Neuronal stem cell (in vitro differentiated cells): ENCODE results near the gene PRKCE.

Source experiments
- DNase-seq: peaks from one replicate; pipeline ENCODE4 v3.0.0-alpha.2; 2013; ENCODE audit warnings: low spot score
- H2AFZ ChIP-seq: one replicate; pipeline ENCODE4 v1.6.1; 2013; ENCODE audit warnings: mild to moderate bottlenecking, low read length, inconsistent platforms
- H2AK5ac ChIP-seq: 2 replicates; pipeline ENCODE4 v1.6.1; 2013; ENCODE audit warnings: low read depth, mild to moderate bottlenecking, inconsistent platforms, low read length, moderate library complexity, mixed read lengths
- H2BK120ac ChIP-seq: 2 replicates; pipeline ENCODE4 v1.6.1; 2013; ENCODE audit warnings: low read depth, mild to moderate bottlenecking, inconsistent platforms, low read length, moderate library complexity, mixed read lengths
- H2BK12ac ChIP-seq: one replicate; pipeline ENCODE4 v1.6.1; 2013; ENCODE audit warnings: low read length, inconsistent platforms
- H2BK15ac ChIP-seq: 2 replicates; pipeline ENCODE4 v1.6.1; 2013; ENCODE audit warnings: mild to moderate bottlenecking, low read length, inconsistent platforms, mixed read lengths
- H2BK5ac ChIP-seq: one replicate; pipeline ENCODE4 v1.6.1; 2013; ENCODE audit warnings: inconsistent platforms, mild to moderate bottlenecking, low read length, moderate library complexity
- H3K14ac ChIP-seq: one replicate; pipeline ENCODE4 v1.6.1; 2013; ENCODE audit warnings: low read length, inconsistent platforms
- H3K18ac ChIP-seq: 2 replicates; pipeline ENCODE4 v1.6.1; 2013; ENCODE audit warnings: low read length, inconsistent platforms
- H3K23ac ChIP-seq: 2 replicates; pipeline ENCODE4 v1.6.1; 2013; ENCODE audit warnings: low read depth, mild to moderate bottlenecking, mixed read lengths, low read length, inconsistent platforms; ENCODE audit not compliant: poor library complexity
- H3K27ac ChIP-seq: replicated peaks from 3 replicates; pipeline ENCODE4 v1.5.1; 2013; ENCODE audit warnings: low read length, inconsistent platforms
- H3K27me3 ChIP-seq, 3 experiments: 2 replicates each; pipeline ENCODE4 v1.6.1; 2013; ENCODE audit warnings: low read length in 3 of 3, mild to moderate bottlenecking in 2 of 3, inconsistent platforms in 1 of 3, low read depth in 1 of 3, mixed read lengths in 1 of 3, moderate library complexity in 1 of 3; ENCODE audit not compliant: control insufficient read depth in 3 of 3, insufficient read depth in 3 of 3
- H3K36me3 ChIP-seq, 2 donors: replicated peaks in 1 of 2; 2 replicates each; pipeline ENCODE4 v1.6.1; 2013; ENCODE audit warnings: low read length in 2 of 2; ENCODE audit not compliant: control insufficient read depth in 2 of 2, insufficient read depth in 2 of 2
- H3K4ac ChIP-seq: 2 replicates; pipeline ENCODE4 v1.6.1; 2013; ENCODE audit warnings: inconsistent platforms, mild to moderate bottlenecking, low read length, moderate library complexity
- H3K4me1 ChIP-seq, 2 donors: 1 replicate in 1 of 2; 2 replicates in 1 of 2; pipeline ENCODE4 v1.6.1; 2013; ENCODE audit warnings: low read length in 2 of 2, low read depth in 1 of 2; ENCODE audit not compliant: control insufficient read depth in 2 of 2, insufficient read depth in 1 of 2
- H3K4me2 ChIP-seq: one replicate; pipeline ENCODE4 v1.6.1; 2013; ENCODE audit warnings: mild to moderate bottlenecking, low read length, inconsistent platforms; ENCODE audit not compliant: insufficient read depth, poor library complexity, severe bottlenecking
- H3K4me3 ChIP-seq, 2 donors: 2 replicates each; pipeline ENCODE4 v1.5.1; 2013; ENCODE audit warnings: low read length in 2 of 2, mild to moderate bottlenecking in 2 of 2, inconsistent platforms in 1 of 2, moderate library complexity in 1 of 2
- H3K79me1 ChIP-seq: one replicate; pipeline ENCODE4 v1.6.1; 2013; ENCODE audit warnings: low read depth, mild to moderate bottlenecking, inconsistent platforms, low read length, moderate library complexity
- H3K9ac ChIP-seq: one replicate; pipeline ENCODE4 v1.6.1; 2013; ENCODE audit warnings: mild to moderate bottlenecking, low read depth, low read length, inconsistent platforms; ENCODE audit not compliant: poor library complexity
- H3K9me3 ChIP-seq, 2 donors: replicated peaks in 1 of 2; 2 replicates each; pipeline versions ENCODE3 to v1.6.1; 2013; ENCODE audit warnings: low read length in 2 of 2, mild to moderate bottlenecking in 2 of 2, inconsistent platforms in 1 of 2, low read depth in 1 of 2, mixed read lengths in 1 of 2, moderate library complexity in 1 of 2; ENCODE audit not compliant: control insufficient read depth in 2 of 2, insufficient read depth in 1 of 2
- H4K8ac ChIP-seq: one replicate; pipeline ENCODE4 v1.6.1; 2013; ENCODE audit warnings: low read depth, mild to moderate bottlenecking, inconsistent platforms, low read length, moderate library complexity
- H4K91ac ChIP-seq: one replicate; pipeline ENCODE4 v1.6.1; 2013; ENCODE audit warnings: low read length, low read depth, mild to moderate bottlenecking, inconsistent platforms; ENCODE audit not compliant: poor library complexity
- WGBS, 2 donors: extraction: QIAGEN DNeasy Blood & Tissue Kit; methylation state at CpG; one replicate each; pipeline ENCODE4 v1.1.7; 2013; ENCODE audit warnings: missing lambda C conversion rate in 2 of 2, mixed read lengths in 1 of 2; ENCODE audit not compliant: insufficient read length in 2 of 2, insufficient replicate concordance in 1 of 2; ENCODE audit errors: extremely low coverage in 2 of 2; 5-methylcytosine and 5-hydroxymethylcytosine counted together

The PRKCE gene

DNA sequence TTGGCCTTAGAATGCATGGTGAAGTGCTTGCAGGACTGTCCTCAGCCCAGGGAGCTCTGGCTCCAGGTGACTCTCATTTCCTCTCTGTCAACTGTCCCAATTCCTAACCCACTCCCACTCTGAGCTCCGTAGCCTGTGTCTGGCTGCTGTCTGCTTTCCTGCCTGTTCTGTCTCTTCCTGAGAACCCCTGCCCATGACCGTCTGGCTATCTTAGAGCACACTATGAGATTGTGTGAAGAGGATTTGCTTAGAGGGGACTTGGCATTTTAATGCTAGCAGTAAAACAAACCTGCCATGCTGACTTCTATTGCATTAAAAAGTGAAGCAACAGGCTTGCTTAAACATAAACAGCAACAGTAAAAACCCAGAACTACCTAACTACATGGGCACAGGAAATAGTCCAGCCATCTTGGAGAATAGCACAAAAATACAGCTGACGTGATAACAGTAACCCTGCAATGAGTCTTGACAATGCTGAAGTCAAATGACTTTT lies 234.7 kb downstream of the PRKCE start:
- no peak overlapping the region for H2AK5ac ChIP-seq
- H3K9ac ChIP-seq = no peak overlapping the region
- H2BK120ac ChIP-seq = no peak overlapping the region
- H3K4me1 ChIP-seq = peaks cover 0 to 9% of the 10 kb centered on the region in 2 donors
- H3K4ac ChIP-seq = no peak overlapping the region
- no peak overlapping the region for H3K27ac ChIP-seq
- no peak overlapping the region for H2BK15ac ChIP-seq
- no peak overlapping the region for H3K4me2 ChIP-seq
- no peak overlapping the region for H2BK5ac ChIP-seq
- H4K8ac ChIP-seq = no peak overlapping the region
- H4K91ac ChIP-seq = no peak overlapping the region
- DNase-seq = no peak
- H3K4me3 ChIP-seq = no peak overlapping the region
- H3K18ac ChIP-seq = peak overlapping the region; percentile 11
- no peaks in the 10 kb centered on the region for H3K9me3 ChIP-seq
- no peak overlapping the region for H2AFZ ChIP-seq
- H3K23ac ChIP-seq = no peak overlapping the region
- no CpG with 5 or more reads among the region's 3 CpGs for WGBS, 2 donors
- H3K14ac ChIP-seq = no peak overlapping the region
- H3K36me3 ChIP-seq = no peaks in the 10 kb centered on the region
- no peak overlapping the region for H2BK12ac ChIP-seq
- no peaks in the 10 kb centered on the region for H3K27me3 ChIP-seq
- H3K79me1 ChIP-seq = no peaks in the 10 kb centered on the region

DNA sequence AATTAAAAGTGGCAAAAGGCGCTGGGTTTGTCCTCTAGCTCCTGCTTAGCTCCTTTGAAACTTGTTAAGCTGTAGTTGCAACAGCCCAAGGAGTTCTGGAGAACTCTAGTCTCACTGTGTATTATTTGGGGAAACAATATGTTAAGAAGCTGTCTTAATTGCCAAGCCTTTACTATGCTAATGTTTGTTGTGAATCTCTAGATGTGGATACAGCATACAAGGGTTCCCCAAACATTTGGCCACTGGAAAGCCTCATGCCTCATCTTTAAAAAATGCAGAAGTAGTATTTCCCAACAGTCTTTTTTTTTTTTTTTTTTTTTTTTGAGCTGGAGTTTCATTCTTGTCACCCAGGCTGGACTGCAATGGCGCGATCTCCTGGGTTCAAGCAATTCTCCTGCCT lies 236.7 kb downstream of the PRKCE start:
- Histone ChIP-seq H3K27me3 (no peaks in the 10 kb centered on the region), H2AK5ac (no peak overlapping the region), H3K4me3 (no peak overlapping the region), H2BK120ac (no peak overlapping the region), H3K23ac (no peak overlapping the region), H4K8ac (no peak overlapping the region), H2BK15ac (no peak overlapping the region), H3K18ac (no peak overlapping the region), H2AFZ (no peak overlapping the region), H3K9me3 (no peaks in the 10 kb centered on the region), H3K36me3 (no peaks in the 10 kb centered on the region), H3K14ac (no peak overlapping the region), H2BK5ac (no peak overlapping the region), H3K27ac (no peak overlapping the region), H3K4ac (no peak overlapping the region), H3K79me1 (no peaks in the 10 kb centered on the region), H3K9ac (no peak overlapping the region), H3K4me1 (peaks cover 0 to 12% of the 10 kb centered on the region in 2 donors), H3K4me2 (no peak overlapping the region), H2BK12ac (no peak overlapping the region), H4K91ac (no peak overlapping the region)
- no CpG with 5 or more reads among the region's 3 CpGs for WGBS, 2 donors
- DNase-seq = no peak

DNA sequence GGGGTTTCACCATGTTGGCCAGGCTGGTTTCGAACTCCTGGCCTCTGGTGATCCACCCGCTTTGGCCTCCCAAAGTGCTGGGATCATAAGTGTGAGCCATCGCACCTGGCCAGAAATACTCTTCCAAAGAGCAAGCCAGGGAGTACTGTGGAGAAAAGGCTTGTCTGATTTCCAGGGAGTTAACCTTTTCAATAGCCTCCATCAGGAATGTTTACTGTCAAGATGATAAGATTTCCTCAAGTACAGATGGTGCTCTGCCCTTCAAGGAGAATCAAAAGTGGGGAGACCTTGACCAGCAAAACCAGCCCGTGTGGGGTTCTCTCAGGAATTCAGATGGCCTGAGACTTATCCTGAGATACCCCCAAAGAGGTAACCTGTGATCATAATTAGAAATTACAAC lies 237.2 kb downstream of the PRKCE start:
- H3K23ac ChIP-seq = no peak overlapping the region
- H3K27ac ChIP-seq = no peak overlapping the region
- H3K36me3 ChIP-seq = no peaks in the 10 kb centered on the region
- no peaks in the 10 kb centered on the region for H3K9me3 ChIP-seq
- H2BK12ac ChIP-seq = no peak overlapping the region
- no peak for DNase-seq
- no peak overlapping the region for H3K4me3 ChIP-seq
- H2BK15ac ChIP-seq = no peak overlapping the region
- H2BK120ac ChIP-seq = no peak overlapping the region
- no peaks in the 10 kb centered on the region for H3K27me3 ChIP-seq
- H4K8ac ChIP-seq = no peak overlapping the region
- H4K91ac ChIP-seq = no peak overlapping the region
- H3K4ac ChIP-seq = no peak overlapping the region
- H3K14ac ChIP-seq = no peak overlapping the region
- H2AFZ ChIP-seq = no peak overlapping the region
- H2BK5ac ChIP-seq = no peak overlapping the region
- H3K79me1 ChIP-seq = no peaks in the 10 kb centered on the region
- H3K4me2 ChIP-seq = no peak overlapping the region
- no peak overlapping the region for H2AK5ac ChIP-seq
- H3K4me1 ChIP-seq = peaks cover 0 to 12% of the 10 kb centered on the region in 2 donors
- no CpG with 5 or more reads among the region's 4 CpGs for WGBS, 2 donors
- no peak overlapping the region for H3K9ac ChIP-seq
- no peak overlapping the region for H3K18ac ChIP-seq

DNA sequence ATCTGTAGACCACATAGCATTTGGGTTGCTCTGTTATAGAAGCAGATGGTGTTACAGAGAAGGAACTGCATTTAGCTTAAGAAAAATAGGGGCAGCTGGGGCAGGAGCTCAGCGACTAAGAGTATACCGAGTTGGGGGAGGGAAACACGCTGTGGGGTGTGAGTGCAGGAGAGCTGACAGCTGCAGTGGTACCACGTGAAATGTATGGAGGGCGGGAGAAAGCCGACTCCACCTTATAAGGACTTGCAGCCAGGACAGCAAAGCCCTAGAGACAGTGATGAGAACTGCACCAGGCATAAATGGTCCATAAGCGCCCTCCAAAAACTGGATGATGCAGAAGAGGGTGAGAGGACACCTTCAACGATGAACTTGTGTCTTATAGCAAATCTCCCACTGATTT lies 237.6 kb downstream of the PRKCE start:
- no CpG with 5 or more reads among the region's 8 CpGs for WGBS, 2 donors

More for the DNA sequence above, 237.6 kb downstream of the PRKCE start:
- no peak for DNase-seq
- Histone ChIP-seq H2BK5ac (no peak overlapping the region), H3K27me3 (no peaks in the 10 kb centered on the region), H2AK5ac (no peak overlapping the region), H2BK12ac (no peak overlapping the region), H3K79me1 (no peaks in the 10 kb centered on the region), H3K27ac (no peak overlapping the region), H3K4me3 (no peak overlapping the region), H3K23ac (no peak overlapping the region), H4K8ac (no peak overlapping the region), H2BK15ac (no peak overlapping the region), H3K4me2 (no peak overlapping the region), H4K91ac (no peak overlapping the region), H3K9me3 (no peaks in the 10 kb centered on the region), H3K9ac (no peak overlapping the region), H2BK120ac (no peak overlapping the region), H3K4me1 (peaks cover 0 to 12% of the 10 kb centered on the region in 2 donors), H2AFZ (no peak overlapping the region), H3K36me3 (no peaks in the 10 kb centered on the region), H3K18ac (no peak overlapping the region), H3K14ac (no peak overlapping the region), H3K4ac (no peak overlapping the region)
